GM18867 (cell line): Measurements from ENCODE around the gene PRKCB.

Experiments used
- ATAC-seq: cut with Tn5 transposase; IDR thresholded peaks from one replicate; pipeline ENCODE4 v1.9.1; 2021; ENCODE audit warnings: mild to moderate bottlenecking, moderate library complexity; ENCODE audit not compliant: unreplicated experiment

Gene PRKCB

GRCh38 chr16:23835390-23836077 lies at the start of gene PRKCB:
Gene PRKCB, plus strand, starts transcription at chr16:23835983.
- peak; percentile 77 for ATAC-seq

- no peak for ATAC-seq
These were observed 48.7 kb upstream of the PRKCB start for GRCh38 chr16:23786964-23787561.

- ATAC-seq: no peak
These were observed 47.1 kb upstream of the PRKCB start for GRCh38 chr16:23788685-23789084.

- no peak for ATAC-seq
These were observed 40.4 kb upstream of the PRKCB start for GRCh38 chr16:23795378-23795777.

- no peak for ATAC-seq
These were observed 38.8 kb upstream of the PRKCB start for GRCh38 chr16:23796941-23797340.

- ATAC-seq: no peak
These were observed 34.4 kb upstream of the PRKCB start for GRCh38 chr16:23801378-23801777.

- no peak for ATAC-seq
These were observed 33.0 kb upstream of the PRKCB start for GRCh38 chr16:23802776-23803175.

GRCh38 chr16:23803591-23804123 lies 32.1 kb upstream of the PRKCB start:
- ATAC-seq: peak; percentile 82

GRCh38 chr16:23807028-23807427 lies 28.8 kb upstream of the PRKCB start:
- ATAC-seq: no peak

- ATAC-seq: no peak
These were observed 14.3 kb upstream of the PRKCB start for GRCh38 chr16:23821467-23821866.

GRCh38 chr16:23821875-23822688 lies 13.7 kb upstream of the PRKCB start:
- ATAC-seq: no peak

GRCh38 chr16:23823475-23824384 lies 12.1 kb upstream of the PRKCB start:
- ATAC-seq: no peak

GRCh38 chr16:23824909-23825308 lies 10.9 kb upstream of the PRKCB start:
- no peak for ATAC-seq

- peak; percentile 72 for ATAC-seq
These were observed 9.2 kb upstream of the PRKCB start for GRCh38 chr16:23826528-23827045.

GRCh38 chr16:23827057-23827456 lies 8.7 kb upstream of the PRKCB start:
- ATAC-seq: no peak

- ATAC-seq: no peak
These were observed 6.3 kb upstream of the PRKCB start for GRCh38 chr16:23829454-23829853.

GRCh38 chr16:23830276-23830675 lies 5.5 kb upstream of the PRKCB start:
- no peak for ATAC-seq

GRCh38 chr16:23832882-23833281 lies 2.9 kb upstream of the PRKCB start:
- no peak for ATAC-seq

- ATAC-seq: no peak
These were observed 2.3 kb upstream of the PRKCB start for GRCh38 chr16:23833504-23833903.

GRCh38 chr16:23833960-23834685 lies 1.7 kb upstream of the PRKCB start:
- no peak for ATAC-seq
